Dedifferentiated amniotic fluid mesenchymal stem cell (primary cell): ENCODE data around the gene DHX38.

Experiments
- DNase-seq: peaks from one replicate; pipeline ENCODE4 v3.0.0-alpha.2; 2016; ENCODE audit errors: extremely low spot score

The DHX38 gene

GRCh38 chr16:72083778-72084404, 9.8 kb upstream of the DHX38 start:
- DNase-seq = no peak

- no peak for DNase-seq
These were observed 9.2 kb upstream of the DHX38 start for GRCh38 chr16:72084445-72084844.

GRCh38 chr16:72085002-72085401, 8.6 kb upstream of the DHX38 start:
- DNase-seq = no peak

GRCh38 chr16:72091217-72091616, 2.4 kb upstream of the DHX38 start:
- DNase-seq = no peak

GRCh38 chr16:72092832-72093447, 707 bp upstream of the DHX38 start:
- DNase-seq = peak; percentile 56

- DNase-seq = no peak
These were observed 591 bp downstream of the DHX38 start for GRCh38 chr16:72094266-72094610.

GRCh38 chr16:72098936-72099335, 5.3 kb downstream of the DHX38 start:
- DNase-seq = no peak

- no peak for DNase-seq
These were observed 5.8 kb downstream of the DHX38 start for GRCh38 chr16:72099377-72099818.

- no peak for DNase-seq
These were observed 7.5 kb downstream of the DHX38 start for GRCh38 chr16:72101195-72101594.

- DNase-seq = no peak
These were observed 11.3 kb downstream of the DHX38 start for GRCh38 chr16:72104905-72105304.

- DNase-seq = no peak
These were observed 12.3 kb downstream of the DHX38 start for GRCh38 chr16:72105978-72106377.

GRCh38 chr16:72107371-72107770, 13.7 kb downstream of the DHX38 start:
- no peak for DNase-seq

- no peak for DNase-seq
These were observed 14.9 kb downstream of the DHX38 start for GRCh38 chr16:72108353-72109102.

- DNase-seq = no peak
These were observed 15.7 kb downstream of the DHX38 start for GRCh38 chr16:72109300-72109699.

GRCh38 chr16:72109966-72110530, 16.4 kb downstream of the DHX38 start:
- DNase-seq = no peak

GRCh38 chr16:72110662-72111615, 17.3 kb downstream of the DHX38 start:
- no peak for DNase-seq

- no peak for DNase-seq
These were observed 18.2 kb downstream of the DHX38 start for GRCh38 chr16:72111657-72112451.

GRCh38 chr16:72112452-72112792, 18.8 kb downstream of the DHX38 start:
- no peak for DNase-seq

- no peak for DNase-seq
These were observed 19.4 kb downstream of the DHX38 start for GRCh38 chr16:72112906-72113615.

- DNase-seq = no peak
These were observed 19.9 kb downstream of the DHX38 start for GRCh38 chr16:72113616-72113945.
